Neural progenitor cell (in vitro differentiated cells): ENCODE data around the gene FAM53A.

Experiments used
- CTCF ChIP-seq: fragments of 200-600 bp; sonication (generic); IDR thresholded peaks from 2 replicates; pipeline ENCODE4 v1.5.1; 2017; ENCODE audit warnings: antibody characterized with exemption, mild to moderate bottlenecking
- EZH2phosphoT487 ChIP-seq: fragments of 200-600 bp; sonication (generic); IDR thresholded peaks from 2 replicates; pipeline ENCODE4 v1.6.1; 2017; ENCODE audit warnings: antibody characterized with exemption

- TF ChIP-seq CTCF = no peak
- TF ChIP-seq EZH2phosphoT487 = no peak
Observed at GRCh38 chr4:1684506-1685234, 557 bp upstream of the FAM53A start.
